ENCODE measurements around the gene METAP1D.

Gene METAP1D

DNA sequence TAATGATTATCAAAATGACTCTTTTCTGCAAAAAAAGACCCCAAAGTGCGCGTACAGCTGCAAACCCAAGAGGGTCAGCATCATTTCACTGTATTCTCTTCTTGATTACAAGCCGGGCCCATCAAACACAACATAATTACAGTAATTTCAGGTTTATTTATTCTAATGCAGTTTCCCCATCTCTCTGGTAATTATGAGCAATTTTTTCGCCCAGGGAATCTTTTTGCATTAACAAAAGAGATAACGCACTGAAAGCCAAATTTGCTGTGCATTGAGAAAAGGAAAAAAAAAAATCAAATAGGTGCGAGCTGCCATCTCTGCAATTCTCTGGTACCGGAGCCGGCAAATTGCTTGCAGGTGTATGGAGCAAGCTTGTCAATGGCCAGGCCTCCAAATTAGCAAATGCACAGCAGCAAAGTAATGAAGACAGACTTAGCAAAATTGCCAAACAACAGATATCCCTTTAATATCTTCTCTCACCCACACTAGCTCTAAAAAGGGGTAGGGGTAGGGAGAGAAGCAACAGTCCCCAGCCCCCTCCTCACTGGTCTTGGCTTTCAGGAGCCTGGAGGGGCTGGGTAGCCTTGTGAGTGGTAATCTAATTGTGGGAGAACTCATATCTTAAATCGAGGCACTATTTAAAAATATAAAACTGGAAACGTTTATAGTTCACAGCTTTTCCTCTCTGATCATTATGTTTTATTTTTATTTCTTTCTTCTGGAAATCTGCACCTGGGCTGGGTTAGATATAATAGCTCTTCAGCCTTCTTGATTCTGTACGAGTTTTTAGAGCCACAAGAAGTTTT, 92.2 kb downstream of the METAP1D start:
- no peak for DNase-seq (ENCODE audit: low read depth)

DNA sequence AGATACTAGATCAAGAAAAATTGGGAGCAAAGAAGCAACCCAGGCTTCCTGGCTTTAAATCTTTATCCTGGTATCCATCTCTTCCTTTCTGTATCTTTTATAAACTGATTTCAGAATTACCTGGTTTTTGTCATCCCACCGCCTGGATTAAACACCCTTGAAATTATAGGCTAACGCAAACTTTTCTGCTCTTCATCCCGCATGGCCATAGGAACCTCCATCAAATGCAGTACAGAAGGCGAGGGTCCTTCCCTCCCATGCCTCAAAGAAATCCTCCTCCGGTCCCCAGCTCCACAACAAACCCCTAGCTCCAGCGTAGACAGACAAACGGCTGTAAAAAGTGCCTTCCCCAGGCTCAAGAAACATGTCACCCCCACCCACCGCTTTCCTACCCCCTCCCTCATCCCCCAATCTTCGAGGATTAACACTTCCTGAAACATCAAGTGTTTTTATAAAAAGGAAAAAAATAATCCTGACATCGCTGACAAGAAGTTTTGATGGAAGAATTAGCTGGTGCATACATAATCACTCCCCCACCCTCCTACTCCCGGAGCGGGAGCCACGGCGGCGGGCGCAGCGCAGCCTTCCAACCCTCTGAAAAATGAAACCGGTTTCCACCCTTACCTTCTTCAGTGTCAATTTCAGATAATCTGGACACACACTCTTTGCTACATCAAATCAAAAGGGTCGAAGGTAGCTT, 93.1 kb downstream of the METAP1D start:
- DNase-seq (ENCODE audit: low read depth): no peak

DNA sequence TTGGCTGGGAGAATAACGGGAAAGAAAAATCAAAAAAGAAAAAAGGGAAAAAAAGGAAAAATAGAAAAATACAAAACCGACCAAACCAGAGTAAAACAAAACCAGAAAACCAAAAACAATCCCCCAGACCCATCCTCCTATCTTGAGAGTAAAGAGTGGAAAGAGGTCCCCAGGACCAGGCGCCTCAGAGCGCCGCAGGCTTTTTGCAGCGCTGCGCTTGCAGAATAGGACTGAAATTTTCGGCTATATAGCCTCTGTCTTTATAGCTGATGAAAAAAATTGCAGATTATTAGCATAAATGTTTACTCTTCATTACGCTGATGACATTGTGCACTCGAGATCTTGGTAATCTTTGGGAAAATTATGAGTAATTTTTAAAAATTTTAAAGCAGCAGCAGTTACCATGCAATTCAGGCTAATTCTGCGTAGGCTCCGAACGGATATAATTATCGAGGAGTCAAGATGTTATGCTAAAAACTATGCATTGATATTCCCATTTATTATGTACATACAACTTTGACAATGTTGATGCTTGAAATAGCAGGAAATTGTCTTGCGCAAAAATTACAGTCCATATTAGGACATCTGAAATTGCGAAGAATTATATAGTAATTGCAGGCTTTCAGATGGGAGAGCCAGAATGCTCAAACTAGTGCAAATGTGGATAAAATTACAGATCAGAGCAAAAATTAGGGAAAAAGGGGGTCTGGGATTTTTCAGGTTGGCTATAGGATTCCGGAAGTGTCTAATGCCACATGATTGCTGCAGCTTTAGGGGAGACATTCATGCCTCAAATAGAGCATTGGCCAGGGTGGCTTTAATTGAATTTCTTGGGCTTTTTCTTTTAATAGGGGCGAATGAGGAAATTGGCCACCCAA, 93.9 kb downstream of the METAP1D start:
- DNase-seq (ENCODE audit: low read depth): no peak

DNA sequence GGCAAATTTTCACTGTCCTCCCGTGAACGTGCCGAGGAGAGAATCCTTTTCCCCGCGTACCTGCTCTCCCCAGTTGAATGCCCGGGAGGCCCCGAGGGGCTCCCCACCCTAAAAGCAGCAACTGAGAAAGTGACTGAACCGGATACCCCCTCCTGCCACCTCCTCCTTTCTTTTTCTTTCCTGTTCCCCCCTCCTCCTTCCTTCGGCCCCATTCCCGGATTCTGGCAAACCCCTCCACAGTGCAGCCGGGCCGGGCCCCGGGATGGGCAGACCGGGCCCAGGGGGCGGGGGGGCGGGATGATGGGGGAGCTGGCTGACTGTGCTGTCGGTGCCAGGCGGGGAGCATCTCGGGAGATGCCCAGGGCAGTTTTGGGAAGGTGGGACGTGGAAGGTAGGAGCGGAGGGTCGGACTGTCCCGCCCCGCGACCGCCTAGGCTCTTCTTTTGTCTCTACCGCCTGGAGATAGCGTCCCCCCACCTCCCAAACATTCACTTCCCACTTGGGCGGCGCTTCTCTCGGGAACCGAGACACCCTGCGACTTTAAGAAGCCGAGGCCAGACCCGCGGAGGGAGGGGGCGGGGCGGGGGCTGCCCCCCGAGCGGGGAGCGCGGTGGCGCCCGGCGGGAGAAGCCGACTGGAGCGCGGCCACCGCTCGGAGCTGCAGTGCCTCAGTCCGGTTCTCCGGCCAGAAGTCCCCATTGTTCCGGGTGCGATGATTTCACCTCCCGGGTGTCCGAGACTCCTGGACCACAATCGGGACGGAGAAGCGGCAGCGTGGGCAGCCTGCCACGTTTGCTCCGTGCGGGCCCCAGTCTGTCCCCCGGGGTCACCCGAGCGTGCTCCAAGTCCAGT, 94.8 kb downstream of the METAP1D start:
- DNase-seq (ENCODE audit: low read depth): no peak

DNA sequence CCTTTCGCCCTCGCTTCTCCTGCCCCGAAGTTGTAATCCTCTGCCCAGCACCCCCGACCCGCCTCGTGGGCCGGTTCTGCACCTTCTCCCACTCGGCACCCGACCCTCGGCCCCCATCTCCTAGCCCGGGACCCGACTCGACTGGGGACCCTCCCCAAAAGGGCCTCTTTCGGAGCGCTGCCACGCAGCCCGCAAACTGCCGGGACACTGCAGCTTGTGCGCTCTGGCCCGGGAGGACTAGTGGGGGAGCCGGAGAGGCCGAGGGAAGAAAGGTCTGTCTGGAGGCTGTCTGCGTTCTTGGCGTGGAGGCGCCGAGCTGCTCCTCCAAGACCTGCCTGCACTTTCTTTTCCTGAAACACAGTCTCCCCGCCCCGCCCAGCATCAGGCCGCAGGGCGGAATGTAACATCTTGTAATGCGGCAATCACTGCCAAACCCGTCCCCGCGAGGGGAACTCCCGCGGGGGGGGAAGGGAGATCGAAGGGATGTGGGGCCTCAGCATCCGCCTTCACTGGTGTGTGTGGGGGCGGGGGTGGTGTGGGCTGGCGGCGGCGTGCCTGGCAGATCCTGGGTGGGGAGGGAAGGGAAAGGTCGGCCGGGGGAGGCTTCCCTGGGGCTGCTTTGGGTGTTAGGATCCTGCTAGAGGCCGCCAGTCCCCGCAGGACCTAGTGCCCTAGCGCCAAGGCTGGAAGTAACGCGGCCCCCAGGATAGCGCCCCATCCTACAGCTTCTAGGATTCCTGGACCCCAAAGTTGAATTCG, 95.6 kb downstream of the METAP1D start:
- DNase-seq (ENCODE audit: low read depth): no peak

DNA sequence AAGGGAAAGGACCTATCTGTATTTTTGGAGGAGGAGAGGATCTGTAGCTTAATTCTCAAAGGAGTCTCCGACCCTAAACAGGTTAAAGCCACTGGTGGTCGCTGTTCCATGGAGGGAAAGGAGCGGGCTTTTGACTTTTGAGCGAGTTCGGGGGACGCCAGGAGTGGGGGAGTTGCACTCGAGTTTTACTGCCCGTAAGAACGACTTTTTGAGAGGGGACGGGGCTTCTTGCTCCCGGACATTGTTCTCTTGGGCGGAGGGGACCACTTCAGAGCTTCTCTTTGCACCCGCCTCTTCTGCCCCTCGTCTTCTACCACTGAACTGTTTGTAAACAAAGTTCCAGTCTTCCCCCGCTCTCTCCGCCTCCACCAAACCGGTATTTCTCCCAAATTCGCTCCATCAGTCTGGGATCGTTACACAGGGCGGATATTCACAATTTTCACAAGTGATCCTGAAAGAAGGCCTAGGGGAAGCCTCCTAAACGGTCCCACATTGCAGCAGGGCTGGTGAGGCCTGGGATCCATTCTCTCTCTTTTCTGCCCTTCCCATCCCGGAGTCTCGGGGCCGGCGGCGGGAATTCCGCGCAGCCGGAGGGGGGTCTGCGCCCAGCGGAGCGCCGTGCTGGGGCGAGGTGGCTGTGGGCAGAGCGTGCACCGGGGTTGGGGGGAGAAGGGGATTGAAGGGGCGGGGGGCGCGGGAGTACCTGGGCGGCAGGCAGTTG, 96.3 kb downstream of the METAP1D start:
- DNase-seq (ENCODE audit: low read depth): no peak

DNA sequence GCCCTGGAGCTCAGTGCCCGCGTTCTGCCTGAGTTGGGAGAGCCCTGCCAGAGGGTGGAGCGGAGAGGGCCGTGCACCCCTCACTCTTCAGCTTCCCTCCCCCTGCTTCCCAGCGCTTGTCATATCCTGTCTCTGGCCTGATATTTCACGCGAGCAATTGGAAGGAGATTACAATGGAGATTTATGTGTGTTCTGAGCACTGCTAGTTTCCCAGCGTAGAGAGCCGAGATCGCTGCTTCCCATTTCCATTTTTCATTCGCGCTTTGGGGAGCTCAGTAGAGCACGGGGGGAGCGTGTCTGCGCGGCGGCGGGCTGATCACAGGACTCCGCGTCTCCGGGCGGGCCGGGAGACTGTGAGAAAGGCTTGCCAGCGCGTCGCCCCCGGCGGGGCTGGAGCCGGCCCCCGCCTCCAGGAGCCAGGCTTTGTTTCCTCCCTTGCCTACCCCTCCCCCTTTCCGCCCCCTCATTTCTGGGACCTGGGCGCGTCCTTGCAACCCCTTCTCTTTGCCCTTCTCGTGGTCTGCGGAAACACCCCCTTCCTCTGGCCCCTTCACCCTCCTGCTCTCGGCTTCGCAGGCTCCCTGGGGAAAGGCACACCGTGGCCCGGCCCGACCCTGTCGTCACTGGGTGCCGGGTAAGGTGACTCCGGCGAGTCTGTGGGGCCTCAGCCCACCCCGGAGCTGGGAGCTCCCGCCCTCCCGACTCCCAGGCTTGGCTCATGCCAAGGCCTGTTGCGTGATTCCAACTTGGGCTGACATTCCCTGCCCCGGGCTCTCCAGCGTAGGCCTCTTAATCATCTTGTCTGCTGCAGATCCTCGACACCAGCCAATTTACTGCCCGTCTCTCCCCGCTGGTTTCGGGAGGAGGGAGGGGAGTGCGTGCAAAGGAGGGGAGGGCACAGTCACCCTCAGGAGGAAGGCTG, 97.1 kb downstream of the METAP1D start:
- no peak for DNase-seq (ENCODE audit: low read depth)

DNA sequence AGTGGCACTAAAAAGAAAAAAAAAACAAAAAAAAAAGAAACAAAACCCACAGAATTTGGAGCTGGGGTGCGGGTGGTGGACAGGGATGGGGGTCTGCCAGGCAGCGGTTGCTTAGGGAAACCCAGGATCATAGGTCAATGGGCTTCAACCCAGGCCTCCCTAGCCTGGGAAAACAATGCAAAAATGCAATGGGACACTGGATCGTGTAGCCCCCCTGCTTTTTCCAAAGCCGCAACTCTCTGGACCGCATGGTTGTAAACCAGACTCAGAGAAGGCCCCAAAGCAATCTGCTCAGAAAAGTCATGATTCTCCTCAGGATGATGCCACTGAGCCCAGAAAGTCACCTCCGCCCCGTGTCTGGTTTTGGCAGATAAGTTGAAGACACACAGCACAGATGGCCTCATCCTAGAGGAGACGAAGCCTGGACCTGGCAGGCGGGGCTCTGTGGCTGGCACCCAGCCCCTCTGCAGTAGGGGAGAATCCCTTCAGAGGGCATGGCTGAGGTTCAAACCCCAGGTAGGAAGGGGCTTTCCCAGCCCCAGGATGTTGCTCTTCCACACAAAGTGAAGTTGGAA, 97.9 kb downstream of the METAP1D start:
- DNase-seq (ENCODE audit: low read depth): no peak

DNA sequence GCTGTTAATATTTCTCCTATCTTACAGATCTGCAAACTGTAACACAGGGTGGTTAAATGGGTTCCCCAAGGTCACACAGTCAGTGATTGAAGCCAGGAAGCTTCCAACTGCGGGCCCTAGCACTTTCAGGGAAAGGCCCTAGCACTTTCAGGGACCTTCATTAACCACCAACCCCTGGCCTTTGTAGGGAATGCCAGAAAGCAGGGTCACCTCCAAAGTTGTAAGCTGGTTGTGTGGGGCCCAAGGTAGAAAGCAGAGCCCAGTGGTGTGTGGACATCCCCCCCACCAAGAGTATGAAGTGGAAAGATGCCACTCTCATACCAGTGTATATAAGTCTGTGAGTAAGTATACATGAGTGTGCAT, 98.5 kb downstream of the METAP1D start:
- no peak for DNase-seq (ENCODE audit: low read depth)

DNA sequence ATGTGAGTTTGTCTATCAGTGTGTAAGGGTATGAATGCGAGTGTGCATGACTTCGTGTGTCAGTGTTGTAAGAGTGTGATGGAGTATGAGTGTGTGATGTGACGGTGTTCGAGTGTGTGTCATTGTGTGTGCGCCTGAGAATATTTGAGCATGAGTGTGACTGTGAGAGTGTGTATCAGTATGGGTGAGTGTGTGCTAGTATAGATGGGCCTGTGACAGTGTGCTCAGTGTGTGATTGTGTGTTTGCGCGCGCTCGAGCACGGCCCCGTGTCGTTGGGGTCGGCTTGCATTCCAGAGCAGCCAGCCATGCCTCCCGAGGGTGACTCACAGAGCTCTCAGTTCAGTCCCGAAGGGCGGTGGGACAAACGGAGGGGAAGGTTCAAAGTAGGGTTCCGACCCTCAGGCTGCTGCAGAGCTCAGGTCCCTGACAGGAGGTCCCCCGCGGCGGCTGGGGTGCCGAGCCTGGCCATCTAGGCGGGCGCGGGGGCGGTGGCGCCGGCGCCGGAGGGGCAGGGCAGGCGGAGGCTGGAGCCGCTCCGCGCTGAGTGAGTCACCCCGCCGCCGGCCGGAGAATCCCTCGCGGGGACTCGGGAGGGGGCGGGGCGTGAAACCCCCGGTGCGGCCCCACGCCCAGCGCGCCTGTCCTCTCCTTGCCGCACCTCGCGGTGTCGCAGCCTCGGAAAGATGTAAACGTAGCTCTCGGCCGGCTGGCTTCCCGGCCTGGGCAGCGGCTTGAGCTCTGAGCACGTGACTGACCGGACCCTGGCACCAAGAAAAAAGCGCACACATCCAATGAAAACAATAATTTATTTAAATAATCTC, 99.1 kb downstream of the METAP1D start:
- no peak for DNase-seq (ENCODE audit: low read depth)

DNA sequence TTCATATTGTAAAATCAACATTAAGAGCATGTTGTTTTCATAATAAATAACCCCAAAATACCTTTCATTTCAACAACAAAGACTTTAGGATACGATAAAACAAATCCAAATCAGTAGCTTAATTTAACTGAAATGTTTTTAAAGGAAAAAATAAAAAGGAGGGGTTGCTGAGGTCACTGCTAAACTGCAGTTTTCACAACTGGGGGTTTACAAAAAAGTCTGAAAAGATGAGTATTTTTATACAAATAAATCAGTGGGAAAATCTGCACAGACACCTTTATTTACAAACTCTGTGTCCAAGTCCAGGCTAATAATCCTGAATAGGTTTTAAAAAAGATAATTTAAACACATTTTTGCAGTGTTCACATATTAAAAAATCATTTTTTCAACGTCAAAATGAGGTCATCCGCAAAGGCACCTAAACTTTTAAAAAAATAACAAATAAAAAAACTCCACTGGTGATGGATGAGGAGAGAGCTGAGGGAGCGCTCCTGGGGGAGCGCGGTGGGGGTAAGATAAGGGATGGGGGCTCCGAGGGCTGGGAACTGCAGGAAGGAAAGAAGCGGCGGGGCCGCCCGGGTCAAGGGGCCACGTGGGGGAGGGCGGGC, 99.8 kb downstream of the METAP1D start:
- no peak for DNase-seq (ENCODE audit: low read depth)

DNA sequence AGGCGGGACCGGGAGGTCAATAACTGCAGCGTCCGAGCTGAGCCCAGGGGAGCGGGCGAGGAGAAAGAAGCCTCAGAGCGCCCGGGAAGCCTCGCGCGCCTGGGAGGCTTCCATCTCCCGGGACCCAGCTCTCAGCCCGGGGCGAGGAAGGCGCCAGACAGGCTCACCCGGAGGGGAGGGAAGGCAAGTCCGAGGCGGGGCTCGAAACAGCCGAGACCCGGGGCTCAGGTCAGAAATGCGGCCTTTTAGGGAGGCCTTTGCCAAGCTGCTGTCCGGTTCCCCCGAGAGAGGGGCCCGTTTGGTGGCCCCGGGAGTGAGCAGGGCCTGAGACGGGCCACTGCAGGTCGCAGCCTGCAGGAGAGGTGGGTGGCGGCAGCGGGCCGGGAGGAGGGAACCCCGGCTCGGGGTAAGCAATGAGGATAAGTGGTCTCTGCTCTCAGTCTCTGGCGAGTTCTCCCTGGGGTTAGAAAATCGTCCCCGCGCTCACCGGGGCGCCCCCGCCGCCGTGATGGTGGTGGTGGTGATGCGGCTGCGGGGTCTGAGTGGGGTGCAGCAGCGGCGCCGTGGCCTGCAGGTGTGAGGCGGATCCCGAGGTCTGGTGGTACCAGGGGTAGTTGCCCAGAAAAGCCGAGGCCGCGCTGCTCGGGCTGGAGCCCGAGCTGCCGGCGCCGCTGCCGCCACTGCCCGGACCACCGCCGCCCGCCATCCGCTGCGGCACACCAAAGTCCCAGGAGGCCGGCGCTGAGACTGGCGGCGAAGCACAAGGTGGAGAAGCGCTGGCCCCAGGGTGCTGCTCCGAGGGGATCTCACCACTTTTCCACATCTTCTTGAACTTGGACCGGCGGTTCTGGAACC, 100.6 kb downstream of the METAP1D start:
- DNase-seq (ENCODE audit: low read depth): no peak

DNA sequence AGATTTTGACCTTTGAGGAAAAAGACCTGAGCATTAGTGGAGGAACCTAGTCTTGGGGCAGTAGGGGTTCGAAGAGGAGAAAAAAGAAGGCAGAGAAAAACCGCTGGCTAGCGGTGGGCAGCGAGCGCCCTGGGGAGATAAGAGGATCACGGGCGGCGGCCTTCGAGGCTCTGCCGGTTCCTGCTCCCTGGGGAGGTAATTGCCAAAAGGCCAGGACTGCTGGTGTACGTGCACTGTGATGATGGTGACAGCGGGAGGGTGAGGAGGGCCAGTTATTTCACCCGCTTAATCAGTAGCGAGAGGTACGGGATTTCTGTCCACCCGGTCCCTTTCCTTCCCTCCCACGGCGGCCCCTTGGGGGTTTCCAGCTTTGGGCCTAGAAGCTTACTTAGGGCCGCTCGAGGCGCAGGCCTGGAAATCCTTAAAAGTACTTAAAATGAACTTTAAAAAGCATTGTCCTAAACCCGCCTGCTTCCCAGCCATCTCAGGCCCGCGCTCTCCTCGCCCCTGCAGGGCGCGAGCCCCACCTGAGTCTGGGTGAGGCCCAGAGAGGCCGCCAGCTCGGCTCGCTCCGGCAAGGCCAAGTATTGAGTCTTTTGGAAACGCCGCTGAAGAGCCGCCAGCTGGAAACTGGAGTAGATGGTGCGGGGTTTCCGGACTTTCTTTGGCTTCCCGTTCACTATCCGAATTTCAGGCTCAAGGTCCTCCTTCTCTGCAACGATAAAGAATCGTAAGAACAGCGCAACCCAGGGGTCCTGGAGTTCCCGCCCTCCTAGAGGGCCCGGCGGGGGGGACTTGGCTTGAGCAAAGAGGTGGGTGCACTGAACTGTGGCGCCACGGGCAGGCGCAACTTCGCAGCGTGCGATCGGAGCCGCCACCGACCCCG, 101.4 kb downstream of the METAP1D start:
- no peak for DNase-seq (ENCODE audit: low read depth)

DNA sequence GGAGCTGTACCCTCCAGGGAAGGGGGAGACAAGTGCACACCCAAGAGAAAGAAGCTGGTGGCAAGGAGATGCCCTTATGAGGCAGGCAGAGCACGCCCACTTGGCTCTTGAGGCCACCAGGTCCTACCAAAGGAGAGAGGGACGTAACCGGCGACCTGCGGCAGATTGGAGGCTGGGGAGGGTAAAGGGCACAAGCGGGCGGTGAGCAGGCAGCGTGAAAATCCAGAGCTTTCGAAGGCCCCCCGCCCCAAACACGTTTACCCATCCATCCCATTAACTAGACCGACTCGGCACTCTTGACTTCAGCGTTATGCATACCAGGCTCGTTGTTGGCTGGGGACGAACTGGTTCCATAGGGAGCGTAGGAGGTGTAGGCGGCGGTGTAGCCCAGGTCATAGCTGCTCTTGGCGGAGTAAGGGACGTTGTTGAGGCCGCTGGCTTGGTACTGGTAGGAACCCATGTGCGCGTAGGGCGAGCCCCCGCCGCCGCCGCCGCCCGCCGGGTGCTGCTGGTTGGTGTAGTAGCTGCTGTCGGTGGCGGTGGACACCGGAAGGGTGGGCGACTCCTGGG, 102.2 kb downstream of the METAP1D start:
- DNase-seq (ENCODE audit: low read depth): no peak
